GM18505 (cell line): ENCODE data around the gene ZFYVE19.
"Not testable (repeated sequence)": the region's sequence is repeated elsewhere in the genome, so short reads cannot be mapped to it uniquely, and the experiment has no call there.

Experiments used
- ATAC-seq: cut with Tn5 transposase; IDR thresholded peaks from one replicate; pipeline ENCODE4 v1.9.1; 2021; ENCODE audit not compliant: unreplicated experiment
- POLR2A ChIP-seq: IDR thresholded peaks from 4 replicates; pipeline ENCODE4 v1.6.1; 2011; ENCODE audit warnings: borderline replicate concordance; ENCODE audit not compliant: insufficient read depth, insufficient read length; ENCODE audit errors: extremely low read depth

Gene ZFYVE19

GRCh38 chr15:40854161-40854560, 47.3 kb downstream of the ZFYVE19 start:
- TF ChIP-seq POLR2A: no peak
- ATAC-seq: no peak

GRCh38 chr15:40855706-40856234, 48.9 kb downstream of the ZFYVE19 start:
- ATAC-seq: no peak
- no peak for TF ChIP-seq POLR2A

- TF ChIP-seq POLR2A: no peak
- no peak for ATAC-seq
Measured at GRCh38 chr15:40856746-40857145, 49.9 kb downstream of the ZFYVE19 start.

GRCh38 chr15:40857601-40858341, 50.9 kb downstream of the ZFYVE19 start:
- TF ChIP-seq POLR2A: no peak
- ATAC-seq: peak; percentile 67

GRCh38 chr15:40858706-40859105, 51.8 kb downstream of the ZFYVE19 start:
- no peak for ATAC-seq

GRCh38 chr15:40859206-40859851, 52.4 kb downstream of the ZFYVE19 start:
- no peak for ATAC-seq
- TF ChIP-seq POLR2A: no peak

More at GRCh38 chr15:40858706-40859105, 51.8 kb downstream of the ZFYVE19 start:
- TF ChIP-seq POLR2A: no peak

GRCh38 chr15:40861147-40861546, 54.3 kb downstream of the ZFYVE19 start:
- not testable (repeated sequence) for ATAC-seq

GRCh38 chr15:40863660-40864270, 56.9 kb downstream of the ZFYVE19 start:
- TF ChIP-seq POLR2A: no peak
- no peak for ATAC-seq
